Lower lobe of right lung (tissue), 2 donors: Measurements from ENCODE around the gene MAN1A2. TPM values are rescaled to one million over a fixed set of nuclear protein-coding genes. Genes with fewer than 3 reads are reported as not detected.

Source experiments
- ATAC-seq, 2 donors: fragments of 200-7000 bp; cut with Tn5 transposase; one replicate each; pipeline ENCODE4 v1.9.1; 2020 to 2022; ENCODE audit warnings: mild to moderate bottlenecking in 2 of 2, moderate library complexity in 2 of 2
- DNase-seq: peaks from one replicate; pipeline ENCODE4 v3.0.0-alpha.2; 2020
- H3K27ac ChIP-seq: fragments of 200-600 bp; one replicate; pipeline ENCODE4 v1.8.0; 2022
- H3K27me3 ChIP-seq: fragments of 200-600 bp; one replicate; pipeline ENCODE4 v1.8.0; 2022; ENCODE audit warnings: low read depth
- H3K36me3 ChIP-seq: fragments of 200-600 bp; one replicate; pipeline ENCODE4 v1.8.0; 2022; ENCODE audit warnings: mild to moderate bottlenecking
- H3K4me1 ChIP-seq: fragments of 200-600 bp; one replicate; pipeline ENCODE4 v1.8.0; 2022
- H3K4me3 ChIP-seq: fragments of 200-600 bp; one replicate; pipeline ENCODE4 v1.8.0; 2022; ENCODE audit warnings: mild to moderate bottlenecking
- H3K9me3 ChIP-seq: fragments of 200-600 bp; one replicate; pipeline ENCODE4 v1.8.0; 2022
- intact Hi-C: fragments of 100-400 bp; cut with DNase I; formaldehyde crosslinking; loops from one replicate; pipeline ENCODE4 v1.11.0; 2022
- total RNA-seq: library from RNA; stranded (reverse); fragmentation: NEBNext Ultra II Directional; extraction: Animal tissue kit (Norgen Biotek cat#: 25700); gene quantifications from one replicate; pipeline ENCODE4 v1.2.1, GENCODE V29; 2021
- TF ChIP-seq, protein P1 (sequence below): fragments of 200-600 bp; IDR thresholded peaks from one replicate; pipeline ENCODE4 v1.8.0; 2022; ENCODE audit warnings: antibody characterized with exemption, mild to moderate bottlenecking
- donor health status: DM: no; HTN: yes; CAD: no; lungs with severe emphysema.

MAN1A2 gene
- total RNA-seq, 1 donor from 2014 or later = 39.6 TPM

- no peak for DNase-seq
- no peaks in the 10 kb centered on the region for H3K27me3 ChIP-seq
Observed at GRCh38 chr1:117372863-117373412, 5.7 kb downstream of the MAN1A2 start.

GRCh38 chr1:117373932-117374331 is 6.7 kb downstream of the MAN1A2 start:
- no peak for DNase-seq
- Histone ChIP-seq H3K4me3 (no peak overlapping the region), H3K36me3 (no peaks in the 10 kb centered on the region), H3K27ac (no peak overlapping the region), H3K27me3 (no peaks in the 10 kb centered on the region), H3K4me1 (peaks cover 38% of the 10 kb centered on the region), H3K9me3 (no peaks in the 10 kb centered on the region)
- TF ChIP-seq, protein P1, sequence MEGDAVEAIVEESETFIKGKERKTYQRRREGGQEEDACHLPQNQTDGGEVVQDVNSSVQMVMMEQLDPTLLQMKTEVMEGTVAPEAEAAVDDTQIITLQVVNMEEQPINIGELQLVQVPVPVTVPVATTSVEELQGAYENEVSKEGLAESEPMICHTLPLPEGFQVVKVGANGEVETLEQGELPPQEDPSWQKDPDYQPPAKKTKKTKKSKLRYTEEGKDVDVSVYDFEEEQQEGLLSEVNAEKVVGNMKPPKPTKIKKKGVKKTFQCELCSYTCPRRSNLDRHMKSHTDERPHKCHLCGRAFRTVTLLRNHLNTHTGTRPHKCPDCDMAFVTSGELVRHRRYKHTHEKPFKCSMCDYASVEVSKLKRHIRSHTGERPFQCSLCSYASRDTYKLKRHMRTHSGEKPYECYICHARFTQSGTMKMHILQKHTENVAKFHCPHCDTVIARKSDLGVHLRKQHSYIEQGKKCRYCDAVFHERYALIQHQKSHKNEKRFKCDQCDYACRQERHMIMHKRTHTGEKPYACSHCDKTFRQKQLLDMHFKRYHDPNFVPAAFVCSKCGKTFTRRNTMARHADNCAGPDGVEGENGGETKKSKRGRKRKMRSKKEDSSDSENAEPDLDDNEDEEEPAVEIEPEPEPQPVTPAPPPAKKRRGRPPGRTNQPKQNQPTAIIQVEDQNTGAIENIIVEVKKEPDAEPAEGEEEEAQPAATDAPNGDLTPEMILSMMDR = no peak
- intact Hi-C loops = no loop called here
- ATAC-seq = no peak

More at GRCh38 chr1:117372863-117373412, 5.7 kb downstream of the MAN1A2 start:
- peaks cover 39% of the 10 kb centered on the region for H3K4me1 ChIP-seq
- H3K9me3 ChIP-seq = no peaks in the 10 kb centered on the region
- no peak overlapping the region for H3K27ac ChIP-seq
- intact Hi-C loops = no loop called here
- no peaks in the 10 kb centered on the region for H3K36me3 ChIP-seq
- ATAC-seq = no peak
- TF ChIP-seq, protein P1 = no peak
- no peak overlapping the region for H3K4me3 ChIP-seq

DNA sequence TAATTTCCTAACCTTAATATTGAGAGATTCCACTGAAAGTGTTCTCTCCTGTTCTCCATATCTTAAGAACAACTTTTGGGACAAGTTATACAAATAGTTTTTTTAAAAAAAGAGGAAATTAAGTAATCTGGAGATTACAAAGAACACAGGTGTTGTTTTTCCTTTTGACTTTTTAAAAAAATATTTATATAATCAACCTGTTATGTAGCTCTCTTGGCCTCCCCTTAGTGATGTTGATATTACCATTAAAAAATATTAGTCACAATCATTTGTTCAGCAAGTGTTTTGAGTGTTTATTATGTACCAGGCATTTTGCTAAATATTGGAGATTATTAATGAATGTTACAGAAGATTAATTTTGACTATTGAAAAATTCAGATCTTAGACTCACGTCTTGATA is 8.1 kb downstream of the MAN1A2 start:
- intact Hi-C loops = no loop called here
- Histone ChIP-seq H3K27me3 (no peaks in the 10 kb centered on the region), H3K4me1 (peaks cover 24% of the 10 kb centered on the region), H3K27ac (no peak overlapping the region), H3K9me3 (no peaks in the 10 kb centered on the region), H3K36me3 (no peaks in the 10 kb centered on the region), H3K4me3 (no peak overlapping the region)
- no peak for DNase-seq
- ATAC-seq = no peak
- TF ChIP-seq, protein P1 = no peak

DNA sequence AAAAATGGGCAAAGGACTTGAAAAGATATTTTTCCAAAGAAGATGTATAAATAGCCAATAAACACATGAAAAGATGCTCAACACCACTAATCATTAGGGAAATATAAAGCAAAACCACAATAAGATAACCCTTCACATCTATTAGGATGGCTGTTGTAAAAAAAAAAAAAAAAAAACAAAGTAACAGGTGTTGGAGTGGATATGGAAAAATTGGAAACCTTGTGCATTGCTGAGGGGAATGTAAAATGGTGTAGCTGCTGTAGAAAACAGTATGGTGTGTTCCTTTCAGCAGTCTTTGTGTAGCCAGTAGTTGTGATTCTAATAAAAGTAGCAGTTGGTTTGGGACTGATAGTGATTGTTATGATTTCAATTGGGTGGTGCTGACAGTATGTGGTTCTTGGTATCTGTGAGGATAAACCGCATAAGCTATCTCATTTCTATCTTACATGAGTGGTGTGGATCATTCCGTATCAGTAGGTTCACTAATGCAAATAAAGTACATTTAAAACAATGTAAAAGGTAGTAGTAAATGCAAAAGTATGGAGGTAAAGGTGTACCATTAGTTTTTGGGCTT is 19.9 kb downstream of the MAN1A2 start:
- Histone ChIP-seq H3K27me3 (no peaks in the 10 kb centered on the region), H3K4me3 (no peak overlapping the region), H3K9me3 (peaks cover 14% of the 10 kb centered on the region), H3K27ac (no peak overlapping the region), H3K36me3 (no peaks in the 10 kb centered on the region), H3K4me1 (peaks cover 5% of the 10 kb centered on the region)
- no peak for ATAC-seq
- TF ChIP-seq, protein P1 = no peak
- DNase-seq = no peak
- intact Hi-C loops = no loop called here

DNA sequence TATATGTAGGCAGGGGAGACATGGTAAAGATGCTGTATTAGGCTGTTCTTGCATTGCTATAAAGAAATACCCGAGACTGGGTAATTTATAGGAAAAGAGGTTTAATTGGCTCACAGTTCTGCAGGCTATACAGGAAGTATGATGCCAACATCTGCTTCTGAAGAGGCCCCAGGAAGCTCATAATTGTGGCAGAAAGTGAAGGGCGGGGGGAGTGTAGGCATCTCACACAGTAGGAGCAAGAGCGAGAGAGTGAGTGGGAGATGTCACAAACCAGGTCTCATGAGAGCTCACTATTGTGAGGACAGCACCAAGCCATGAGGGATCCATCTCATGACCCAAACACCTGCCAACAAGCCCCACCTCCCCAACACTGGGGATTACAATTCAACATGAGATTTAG is 21.1 kb downstream of the MAN1A2 start:
- Histone ChIP-seq H3K4me3 (no peak overlapping the region), H3K9me3 (peaks cover 12% of the 10 kb centered on the region), H3K27me3 (no peaks in the 10 kb centered on the region), H3K36me3 (no peaks in the 10 kb centered on the region), H3K4me1 (peaks cover 5% of the 10 kb centered on the region), H3K27ac (no peak overlapping the region)
- TF ChIP-seq, protein P1 = no peak
- intact Hi-C loops = no loop called here
- DNase-seq = no peak
- no peak for ATAC-seq
